Activated T-cell treated with anti-CD3 and anti-CD28 coated beads, Interleukin-2, amount 50 U/mL, for 1 hour (primary cell): Measurements from ENCODE around the gene CIB1.
A peak's percentile ranks its signal among the peaks of the same experiment; 100 is the strongest.

Experiments used
- DNase-seq: peaks from one replicate; pipeline ENCODE4 v3.0.0-alpha.2; 2020

The CIB1 gene

DNA sequence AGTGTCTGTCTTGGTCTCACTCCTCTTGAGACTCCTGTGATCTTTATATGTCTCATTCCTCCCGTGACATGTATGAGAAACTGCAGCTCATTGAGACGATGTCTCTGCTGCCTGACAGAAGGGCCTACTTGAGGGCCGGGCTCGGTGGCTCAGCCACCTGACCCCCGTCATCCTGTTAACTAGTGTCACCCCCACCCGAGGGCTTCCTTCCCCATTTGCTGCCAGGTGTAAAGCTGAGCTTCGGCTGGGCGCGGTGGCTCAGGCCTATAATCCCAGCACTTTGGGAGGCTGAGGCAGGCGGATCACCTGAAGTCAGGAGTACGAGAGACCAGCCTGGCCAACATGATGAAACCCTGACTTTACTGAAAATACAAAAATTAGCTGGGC lies 19.9 kb downstream of the CIB1 start:
- no peak for DNase-seq

DNA sequence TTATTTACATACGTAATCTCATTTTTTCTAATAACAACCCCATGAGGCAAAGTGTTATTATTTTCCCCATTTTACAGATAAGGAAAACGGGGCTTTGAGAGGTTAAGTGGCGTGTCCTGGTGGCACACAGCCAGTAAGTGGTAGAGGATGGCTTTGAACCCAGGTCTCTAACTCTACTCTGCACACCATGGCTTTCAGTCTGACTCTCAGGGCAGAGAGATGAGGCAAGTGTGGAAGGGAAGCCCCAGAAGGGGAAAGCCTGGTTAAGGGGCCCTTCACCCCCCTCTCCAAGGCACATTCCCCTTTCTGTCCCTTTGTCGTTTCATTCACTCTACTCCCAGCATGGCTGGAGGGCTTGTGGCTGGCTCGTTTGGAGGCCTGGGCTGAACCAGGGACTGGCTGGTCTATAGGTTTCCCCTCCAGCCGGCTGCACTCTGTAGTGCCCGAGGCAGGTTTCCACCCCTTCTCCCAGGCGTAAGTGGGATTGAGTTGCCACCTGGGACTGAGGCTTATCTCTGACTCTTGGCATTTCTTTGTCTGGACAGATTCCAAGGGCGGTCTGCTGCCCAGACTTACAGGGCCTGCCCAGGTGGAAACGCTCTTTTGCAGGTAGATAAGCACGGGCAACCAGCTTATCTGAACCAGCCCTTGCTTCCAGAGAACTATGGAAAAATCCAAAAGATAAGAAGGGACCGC lies 20.5 kb downstream of the CIB1 start:
- DNase-seq: no peak

DNA sequence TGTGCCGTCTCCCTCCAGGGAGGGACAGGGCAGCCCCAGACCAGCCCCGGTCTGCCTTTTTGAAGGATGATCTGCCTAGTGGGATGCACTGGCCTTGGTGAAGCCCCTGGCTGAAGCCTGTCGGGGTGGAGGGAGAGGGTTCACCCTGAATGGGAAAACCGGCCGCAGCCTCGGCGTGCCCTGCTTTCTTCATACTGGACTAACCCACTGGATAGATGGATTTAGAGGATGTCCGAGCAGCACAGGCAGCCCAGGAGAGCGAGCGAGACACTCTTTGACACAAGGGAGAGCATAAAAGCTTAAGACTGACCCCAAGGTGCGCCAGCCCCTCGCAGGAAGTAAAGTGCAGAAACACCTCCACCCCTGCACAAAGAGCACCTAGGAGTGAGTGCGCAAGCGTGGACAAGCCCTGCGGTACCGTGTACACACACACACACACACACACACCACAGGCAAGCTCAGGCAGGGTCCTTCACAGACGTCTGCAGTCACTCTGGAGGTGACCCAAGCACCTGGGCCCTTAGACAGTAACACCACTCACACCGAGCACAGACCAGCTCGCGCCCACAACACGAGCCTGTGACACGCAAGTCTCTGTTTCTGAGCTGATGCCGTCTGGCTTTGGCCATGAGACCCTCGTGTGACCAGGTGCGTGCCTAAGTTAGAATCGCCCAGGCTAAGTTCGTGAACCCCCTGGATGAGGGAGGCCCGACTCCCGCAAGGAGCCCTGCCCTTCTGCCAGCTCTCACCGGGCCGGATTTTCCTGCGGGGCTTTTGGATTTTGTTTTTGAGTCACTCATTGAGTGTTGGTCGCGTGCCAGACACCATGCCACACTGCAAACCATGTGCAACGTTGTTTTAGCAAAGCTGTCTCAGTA lies 21.3 kb downstream of the CIB1 start:
- no peak for DNase-seq

DNA sequence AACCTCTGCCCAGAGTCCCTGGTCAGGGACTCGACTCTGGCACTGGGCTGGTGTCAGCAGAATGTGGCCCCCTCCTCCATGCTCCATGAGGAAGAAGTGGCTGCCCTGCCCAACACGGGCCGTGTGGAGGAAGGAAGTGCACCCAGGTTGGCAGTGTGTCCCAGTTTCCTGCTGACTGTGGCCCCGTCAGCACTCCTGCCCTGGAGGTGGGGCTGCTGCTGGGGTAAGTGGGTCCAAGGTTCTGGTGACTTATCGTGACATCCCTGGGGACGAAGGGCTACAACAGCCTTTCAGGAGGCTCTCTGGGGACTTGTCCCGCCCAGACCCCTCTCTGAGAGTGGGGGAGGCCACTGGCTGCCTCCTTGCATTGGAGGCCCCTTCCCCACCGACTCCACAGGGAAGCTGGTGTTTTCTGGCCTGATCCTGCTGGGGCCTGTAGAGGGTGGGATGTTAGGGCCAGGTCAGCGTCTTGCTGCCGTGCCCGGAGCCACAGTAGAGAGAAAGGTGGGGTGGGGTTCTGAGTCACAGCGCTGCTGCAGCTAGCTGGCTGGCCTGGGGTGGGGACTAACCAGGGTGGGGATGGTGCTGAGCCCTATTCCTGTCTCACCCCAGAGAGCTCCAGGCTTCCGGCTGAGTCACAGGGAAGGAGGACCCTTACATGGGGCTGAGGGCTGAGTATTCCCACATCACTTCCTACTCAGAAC lies 22.1 kb downstream of the CIB1 start:
- no peak for DNase-seq

DNA sequence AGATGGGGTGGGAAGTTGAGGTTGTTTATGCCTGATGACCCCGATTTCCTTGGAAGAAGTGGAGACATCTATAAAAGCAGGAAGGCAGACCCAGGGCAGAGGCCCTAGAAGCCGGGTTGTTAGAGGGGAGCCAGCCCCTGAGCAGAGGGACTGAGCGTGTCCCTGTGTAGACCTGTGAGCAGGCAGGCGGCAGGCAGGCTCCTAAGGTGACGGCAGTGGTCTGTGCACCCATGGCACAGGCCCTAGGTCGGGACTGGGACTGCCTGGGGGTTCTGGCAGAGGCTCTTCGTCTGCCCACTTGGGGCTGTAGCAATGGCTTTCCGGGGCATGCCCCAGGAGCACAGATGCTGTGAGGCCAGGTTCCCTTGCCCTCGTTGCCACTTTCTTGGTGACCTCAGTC lies 22.7 kb downstream of the CIB1 start:
- no peak for DNase-seq

DNA sequence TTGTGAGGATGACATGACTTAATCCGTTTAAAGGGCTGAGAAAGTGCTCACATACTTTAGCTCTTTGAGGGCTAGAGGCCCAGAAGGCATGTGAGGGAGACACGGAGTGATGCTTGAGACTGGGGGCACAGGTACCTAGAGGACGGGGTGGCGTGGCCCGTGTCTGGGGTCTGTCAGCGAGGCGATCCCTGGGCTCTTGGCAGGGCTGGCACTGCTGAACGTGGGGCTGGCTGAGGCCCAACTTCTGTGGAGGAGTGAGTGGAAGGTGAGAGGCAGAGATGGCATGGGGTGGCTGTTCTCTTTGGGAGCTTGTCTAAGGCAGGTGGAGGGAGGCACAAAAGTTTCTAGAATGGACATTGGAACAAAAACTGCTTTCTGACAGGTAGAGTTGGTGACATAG lies 23.1 kb downstream of the CIB1 start:
- no peak for DNase-seq

DNA sequence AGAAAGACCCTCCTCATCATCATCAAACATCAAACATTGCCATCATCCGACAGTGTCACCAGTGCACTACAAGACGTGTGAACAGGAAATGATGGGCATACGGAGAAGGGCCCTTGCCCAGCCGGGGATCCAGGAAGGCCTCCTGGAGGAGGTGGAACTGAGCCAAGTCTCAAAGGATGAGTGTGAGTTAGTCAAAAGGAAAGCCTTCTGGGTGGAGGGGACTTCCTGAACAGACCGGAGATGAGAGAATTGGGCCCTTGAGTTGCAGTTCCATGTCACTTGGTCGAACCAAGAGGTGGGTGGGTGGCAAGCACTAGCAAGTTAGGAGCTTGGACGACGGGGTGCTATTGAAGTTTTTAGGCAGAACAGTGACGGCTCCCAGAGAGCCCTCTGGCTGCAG lies 24.1 kb downstream of the CIB1 start:
- DNase-seq: no peak

DNA sequence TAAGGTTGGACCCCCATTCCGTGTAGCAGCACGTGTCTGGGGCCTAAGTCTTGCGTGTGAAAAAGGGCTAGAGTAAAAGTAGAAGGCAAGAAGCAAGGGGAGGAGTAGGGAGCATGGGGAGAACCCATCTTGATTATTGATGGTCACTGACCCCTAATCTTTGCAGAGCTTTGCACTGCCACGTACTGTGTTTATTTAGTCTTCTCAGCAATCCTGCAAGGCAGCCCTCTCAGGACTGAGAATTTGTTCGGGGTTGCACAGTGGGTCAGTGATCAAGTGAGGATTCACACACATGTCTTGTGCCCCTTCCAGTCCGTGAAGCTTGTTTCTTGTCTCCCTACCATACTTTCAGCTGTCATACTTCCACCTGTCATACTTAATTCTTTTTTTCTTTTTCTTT lies 25.4 kb downstream of the CIB1 start:
- no peak for DNase-seq

DNA sequence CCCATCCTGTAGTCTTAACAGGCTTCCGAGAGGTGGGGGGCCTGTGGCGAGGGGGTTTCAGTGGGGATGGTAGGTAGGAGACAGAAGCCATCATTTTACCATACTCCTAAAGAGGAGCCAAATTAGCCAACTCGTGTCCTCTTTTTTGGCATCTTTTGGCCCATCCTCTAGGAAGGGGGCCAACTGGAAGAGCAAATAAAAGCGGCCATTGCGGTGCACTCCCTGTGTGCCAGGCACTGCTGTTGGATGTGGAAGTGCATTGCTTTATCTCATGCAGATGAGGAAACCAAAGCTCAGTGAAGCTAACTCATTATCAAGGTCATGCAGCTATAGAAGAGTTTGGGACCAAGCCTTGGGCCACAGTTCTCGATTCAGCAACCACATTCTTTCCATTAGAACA lies 26.5 kb downstream of the CIB1 start:
- DNase-seq: no peak

DNA sequence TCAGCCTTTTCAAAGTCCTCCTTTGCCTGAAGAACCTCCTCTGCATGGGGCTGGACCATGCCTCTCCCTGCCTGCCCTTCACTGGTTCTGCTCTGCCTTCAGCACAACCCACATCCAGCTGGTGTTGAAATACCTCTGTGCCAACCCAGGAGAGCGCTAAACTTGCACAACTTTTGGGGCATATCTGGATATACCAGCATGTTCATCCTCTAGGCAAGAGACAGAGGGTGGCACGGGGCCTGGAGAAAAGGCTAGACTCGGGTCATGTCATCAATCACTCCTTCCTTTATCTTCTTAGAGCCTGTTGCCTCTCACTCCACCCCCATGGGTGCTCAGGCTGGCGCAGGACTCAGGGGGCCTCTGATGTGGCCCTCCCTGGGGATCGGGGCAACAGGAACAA lies 27.9 kb downstream of the CIB1 start:
- DNase-seq: no peak

DNA sequence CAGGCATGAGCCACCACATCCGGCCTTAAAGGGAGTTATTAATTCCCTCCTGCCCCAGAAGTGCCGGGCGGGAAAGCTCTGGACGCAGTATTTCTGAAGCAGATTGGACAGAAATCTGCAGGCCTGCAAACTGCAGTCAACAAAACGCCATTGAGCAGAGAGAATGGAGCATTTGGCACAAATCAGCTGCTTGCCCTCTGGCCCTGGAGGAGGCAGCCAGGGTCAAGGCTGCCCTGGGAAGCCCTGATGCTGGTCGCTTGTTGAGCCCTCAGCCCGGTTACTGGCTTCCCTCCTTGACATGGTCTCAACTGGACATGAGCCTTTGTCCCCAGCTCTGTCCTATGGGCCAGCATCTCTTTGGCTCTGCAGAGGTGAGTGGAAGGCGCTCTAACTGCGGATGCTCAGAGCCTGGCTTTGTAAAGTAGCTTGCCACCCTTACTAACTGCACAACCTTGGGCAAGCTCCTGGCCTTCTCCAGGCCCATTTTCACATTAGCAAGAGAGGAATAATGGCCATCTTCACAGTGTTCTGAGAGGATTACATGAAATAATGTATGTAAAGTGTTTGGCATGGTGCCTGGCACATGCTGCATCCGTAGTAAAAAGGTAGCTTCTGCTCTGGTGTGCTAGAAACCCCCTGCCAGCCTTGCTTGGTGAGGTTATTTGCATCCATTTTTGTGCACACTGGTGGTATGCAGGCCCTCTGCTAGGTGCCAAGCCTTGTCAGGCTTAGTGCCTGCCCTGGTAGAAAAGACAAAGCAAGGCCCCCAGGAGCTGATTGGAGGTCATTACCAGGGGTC lies 28.5 kb downstream of the CIB1 start:
- DNase-seq: no peak

DNA sequence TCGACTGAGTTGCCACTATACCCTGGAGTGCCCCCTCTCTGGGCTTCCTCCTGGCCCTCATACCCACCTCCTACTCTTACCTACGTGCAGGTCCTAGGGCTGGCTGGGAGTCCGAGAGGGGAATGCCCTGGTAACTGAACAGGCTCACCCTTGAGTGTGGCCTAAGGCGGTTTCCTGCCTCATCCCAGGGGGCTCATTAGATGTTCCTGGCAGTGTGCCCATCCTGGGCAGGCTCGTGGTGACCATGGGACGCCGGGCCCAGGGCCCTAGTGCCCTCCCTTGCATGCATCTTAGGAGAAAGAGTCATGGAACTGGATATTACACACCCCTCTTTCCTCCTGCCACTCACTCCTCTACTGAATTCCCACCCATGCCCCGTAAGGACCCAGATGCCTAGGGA lies 29.8 kb downstream of the CIB1 start:
- DNase-seq: no peak

DNA sequence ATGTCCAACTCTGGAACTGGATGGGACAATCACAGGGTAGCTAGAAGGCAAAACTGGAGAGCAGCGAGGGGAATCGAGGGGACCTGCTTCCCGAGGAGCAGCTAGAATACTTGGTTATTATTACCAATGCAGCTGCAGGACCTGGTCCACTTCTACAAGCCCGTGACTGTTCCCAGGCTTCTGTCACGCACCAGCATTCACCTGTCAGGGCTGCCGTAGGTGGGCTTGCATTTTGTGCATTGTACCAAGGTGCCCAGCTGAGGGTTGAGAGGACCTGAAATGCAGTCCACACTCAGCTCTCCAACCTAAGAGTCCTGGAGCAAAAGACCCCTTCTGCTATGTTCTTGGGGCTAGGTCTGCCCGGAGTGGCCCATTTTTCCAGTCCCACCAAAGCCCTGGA lies 30.3 kb downstream of the CIB1 start:
- no peak for DNase-seq

DNA sequence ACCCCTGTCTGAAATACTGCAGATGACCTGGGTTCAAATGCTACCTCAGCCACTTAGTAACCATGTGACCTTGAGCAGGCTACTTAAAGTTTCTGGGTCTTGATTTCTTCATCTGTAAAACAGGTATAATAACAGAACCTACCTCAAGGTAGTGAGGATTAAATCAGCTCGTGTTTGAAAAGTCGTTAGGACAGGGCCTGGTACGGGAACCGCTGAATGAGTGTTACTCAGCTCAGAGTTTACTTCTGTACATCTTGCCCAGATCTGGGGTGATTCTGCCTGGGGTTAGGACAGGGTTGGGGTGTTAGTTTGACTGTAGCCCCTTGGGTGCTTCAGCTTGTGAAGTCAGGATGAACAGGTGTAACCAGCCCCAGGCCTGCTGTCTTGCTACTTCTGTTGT lies 30.8 kb downstream of the CIB1 start:
- no peak for DNase-seq

DNA sequence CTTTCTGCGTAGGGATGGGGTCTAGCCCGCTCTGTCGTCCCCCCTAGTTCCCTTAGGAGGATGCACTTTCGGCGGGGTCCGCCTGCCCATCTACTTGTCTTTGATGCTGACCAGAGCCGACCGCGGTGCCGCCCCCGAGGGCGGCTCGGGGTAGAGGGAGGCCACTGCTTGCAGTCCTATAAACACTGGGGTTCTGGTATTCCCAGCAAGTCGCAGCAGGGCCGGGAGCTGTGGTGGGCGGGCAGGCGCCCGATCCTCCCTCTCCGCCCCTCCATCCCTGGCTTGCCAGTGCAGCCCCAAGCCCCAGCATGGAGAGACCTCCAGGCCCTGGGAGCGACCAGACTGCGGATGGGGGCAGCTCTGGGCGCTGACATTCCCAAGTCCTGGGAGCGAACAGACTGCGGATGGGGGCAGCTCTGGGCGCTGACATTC lies 31.8 kb downstream of the CIB1 start:
- no peak for DNase-seq

DNA sequence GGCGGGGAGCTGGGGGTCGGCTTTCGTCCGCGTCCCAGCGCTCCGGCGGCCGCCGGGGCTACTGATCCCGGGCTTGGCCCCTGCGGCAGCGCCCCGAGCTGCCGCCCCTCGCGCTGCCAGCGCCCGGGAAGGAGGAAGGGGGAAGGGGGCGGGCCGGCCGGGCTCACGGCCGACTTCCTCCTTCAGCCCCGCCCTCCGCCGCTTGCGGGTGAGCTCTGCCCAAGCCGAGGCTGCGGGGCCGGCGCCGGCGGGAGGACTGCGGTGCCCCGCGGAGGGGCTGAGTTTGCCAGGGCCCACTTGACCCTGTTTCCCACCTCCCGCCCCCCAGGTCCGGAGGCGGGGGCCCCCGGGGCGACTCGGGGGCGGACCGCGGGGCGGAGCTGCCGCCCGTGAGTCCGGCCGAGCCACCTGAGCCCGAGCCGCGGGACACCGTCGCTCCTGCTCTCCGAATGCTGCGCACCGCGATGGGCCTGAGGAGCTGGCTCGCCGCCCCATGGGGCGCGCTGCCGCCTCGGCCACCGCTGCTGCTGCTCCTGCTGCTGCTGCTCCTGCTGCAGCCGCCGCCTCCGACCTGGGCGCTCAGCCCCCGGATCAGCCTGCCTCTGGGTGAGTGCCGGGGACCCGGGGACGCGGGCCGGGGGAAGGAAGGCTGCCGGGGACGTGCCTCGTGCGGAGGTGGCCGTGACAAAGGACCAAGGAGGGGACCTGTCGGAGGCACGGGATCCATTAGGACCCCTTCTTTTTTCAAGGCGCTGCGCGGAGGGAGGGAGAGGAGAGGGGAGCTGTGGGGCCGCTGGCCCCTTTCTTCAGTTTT lies 32.4 kb downstream of the CIB1 start, which contains the start of gene SEMA4B:
SEMA4B (plus strand) TSS at position 201 of the 814 bp plus-strand sequence; CDS start at position 450, 249 bp downstream.
- DNase-seq: peak; percentile 77

DNA sequence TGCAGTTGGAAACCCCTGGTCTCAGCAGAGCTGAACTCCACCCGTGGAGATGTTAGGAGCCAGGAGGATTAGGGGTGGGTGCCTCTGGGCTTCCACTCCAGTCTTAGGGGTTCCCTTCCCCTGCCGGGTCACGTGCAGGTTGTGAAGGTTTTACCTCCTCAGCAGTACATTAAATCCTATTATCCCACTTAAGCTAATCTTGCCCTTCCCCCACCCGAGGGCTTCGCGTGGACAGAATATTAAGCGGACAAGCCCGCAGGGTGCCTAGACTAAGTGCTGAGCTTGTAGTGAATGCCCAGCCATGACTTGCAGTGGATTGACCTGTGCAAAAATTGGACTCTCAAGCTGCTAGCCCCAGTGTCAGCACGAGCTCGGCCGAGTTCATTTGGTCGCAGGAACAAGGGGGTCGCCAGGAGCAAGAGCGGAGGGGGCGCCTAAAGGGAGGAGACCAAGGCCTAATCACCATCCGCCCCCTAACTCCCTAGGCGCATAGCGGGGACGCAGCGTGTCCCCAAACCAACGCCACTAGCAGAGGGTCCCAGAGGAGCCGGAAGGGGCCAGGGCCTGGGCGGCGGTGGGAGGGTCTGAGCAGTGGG lies 33.1 kb downstream of the CIB1 start:
- DNase-seq: no peak

DNA sequence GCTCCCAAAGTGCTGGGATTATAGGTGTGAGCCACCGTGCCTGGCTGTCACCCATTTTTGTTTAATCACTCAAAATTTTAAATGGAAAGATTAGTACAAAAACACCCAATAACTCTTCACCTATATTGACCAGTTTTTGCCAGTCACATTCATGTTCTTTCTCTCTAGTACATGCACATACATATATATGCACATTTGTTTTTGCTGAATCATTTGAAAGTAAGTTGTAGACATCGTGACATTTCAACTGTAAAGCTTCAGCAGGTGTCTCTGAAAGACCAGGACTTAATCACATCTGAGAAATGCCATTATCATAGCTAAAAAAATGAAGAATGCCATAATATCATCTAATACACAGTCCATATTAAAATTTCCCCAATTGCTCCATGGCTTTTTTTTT lies 39.1 kb downstream of the CIB1 start:
- DNase-seq: no peak

DNA sequence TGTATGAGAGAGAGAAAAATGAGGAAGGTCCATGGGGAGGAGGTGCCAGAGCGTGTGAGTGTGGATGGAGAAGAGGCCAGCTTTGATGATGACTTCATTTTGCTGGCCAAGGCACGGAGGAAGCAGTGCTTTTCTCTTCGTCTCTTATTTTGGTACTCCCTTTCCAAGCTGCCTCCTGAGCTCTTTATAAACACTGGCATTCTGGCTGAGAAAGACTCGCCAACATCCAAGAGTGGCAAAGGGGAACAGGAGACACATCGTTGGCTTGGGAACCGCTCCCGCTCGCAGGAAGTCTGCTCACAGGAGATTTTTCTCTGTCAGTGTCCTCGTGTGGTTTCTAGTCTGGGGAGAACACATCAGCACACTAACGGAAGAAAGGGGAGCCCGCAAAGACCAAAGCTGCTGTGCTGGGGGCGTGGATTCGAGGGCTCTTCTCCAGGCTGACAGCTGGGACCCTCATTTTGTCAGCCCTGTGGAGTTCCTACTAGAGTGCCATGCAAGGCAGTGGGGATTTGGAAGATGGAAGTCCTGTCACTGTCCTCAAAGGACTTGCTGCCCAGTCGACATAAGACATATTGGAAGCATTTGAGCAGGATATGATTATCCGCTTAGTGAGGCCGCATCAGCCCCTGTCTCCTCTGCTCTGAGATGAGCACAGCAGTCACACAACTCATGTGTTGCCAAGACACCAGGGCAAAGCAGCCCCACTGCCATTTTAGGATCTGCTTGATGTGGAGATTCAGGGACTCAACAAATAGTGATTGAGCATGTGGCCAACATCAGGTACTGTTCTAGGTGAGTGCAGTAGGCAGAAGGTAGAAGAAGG lies 40.6 kb downstream of the CIB1 start:
- no peak for DNase-seq

DNA sequence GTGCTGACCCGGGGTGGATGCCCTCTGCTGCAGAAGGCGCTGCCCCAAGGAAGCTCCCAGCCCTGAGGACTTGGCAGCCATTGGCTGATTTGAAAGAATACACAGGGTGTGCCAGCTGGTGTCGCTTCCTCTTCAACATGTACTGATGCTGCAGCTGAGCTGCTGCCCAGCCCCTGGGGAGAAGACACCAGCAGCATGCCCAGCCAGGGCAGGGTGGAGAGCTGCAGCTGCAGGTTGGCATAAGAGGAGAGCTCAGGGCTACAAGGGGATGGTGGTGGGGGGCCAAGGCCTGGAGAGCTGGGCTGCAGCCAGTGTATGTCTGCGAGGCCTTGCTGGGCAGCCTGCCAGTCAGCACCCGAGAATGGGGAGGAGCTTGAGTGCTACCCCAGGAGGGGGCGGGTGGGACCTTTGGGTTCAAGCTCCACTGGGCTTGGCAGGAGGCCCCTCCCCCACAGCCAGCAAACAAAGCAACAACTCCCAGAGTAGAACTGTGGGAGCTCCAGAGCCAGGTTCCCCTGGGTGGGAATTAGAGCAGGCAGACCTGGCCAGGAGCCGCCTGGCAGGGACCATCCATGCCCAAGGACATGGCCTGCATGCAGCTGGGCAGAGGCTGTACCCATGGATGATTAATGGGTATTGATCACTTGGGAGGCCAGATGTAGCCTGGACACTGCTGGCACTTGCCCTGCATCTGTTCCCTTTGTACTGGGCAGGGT lies 41.8 kb downstream of the CIB1 start:
- peak; percentile 43 for DNase-seq
